Esophagus squamous epithelium (tissue), 5 donors: Measurements from ENCODE around the gene GAS7. TPM values are rescaled to one million over a fixed set of nuclear protein-coding genes. Genes with fewer than 3 reads are reported as not detected.

ENCODE experiments used
- DNase-seq: peaks from one replicate; lab custom pipeline; 2025; lab: John Stamatoyannopoulos, UW
- H3K27ac ChIP-seq, 4 donors: fragments of 200-600 bp; sonication (generic); one replicate each; pipeline ENCODE4 v1.5.1; 2016 to 2019; ENCODE audit warnings: mild to moderate bottlenecking in 1 of 4
- H3K27me3 ChIP-seq, 4 donors: fragments of 200-600 bp; sonication (generic); 1 replicate in 3 of 4; 2 replicates in 1 of 4; pipeline versions ENCODE4 v1.5.1 to v1.6.0; 2017 to 2021; ENCODE audit warnings: antibody characterized with exemption in 1 of 4
- H3K36me3 ChIP-seq, 3 donors: fragments of 200-600 bp; sonication (generic); one replicate each; pipeline ENCODE4 v1.5.1; 2016 to 2019
- H3K4me1 ChIP-seq, 3 donors: fragments of 200-600 bp; sonication (generic); one replicate each; pipeline ENCODE4 v1.5.1; 2017 to 2019
- H3K4me3 ChIP-seq, 4 donors: fragments of 200-600 bp; sonication (generic); 1 replicate in 3 of 4; 2 replicates in 1 of 4; pipeline ENCODE4 v1.5.1; 2016 to 2019; ENCODE audit warnings: mild to moderate bottlenecking in 2 of 4, moderate library complexity in 1 of 4
- H3K9me3 ChIP-seq, 3 donors: fragments of 200-600 bp; sonication (generic); one replicate each; pipeline ENCODE4 v1.5.1; 2016 to 2019
- CTCF ChIP-seq, 6 experiments: fragments of 450-650 bp in 4 of 6; fragments of 200-600 bp in 2 of 6; sonication (generic) in 2 of 6; IDR thresholded peaks; one replicate each; pipeline ENCODE4 v1.5.1; 2016 to 2019; ENCODE audit warnings: antibody characterized with exemption in 6 of 6, mild to moderate bottlenecking in 4 of 6, moderate library complexity in 4 of 6
- POLR2A ChIP-seq, 4 donors: fragments of 450-650 bp; IDR thresholded peaks; one replicate each; pipeline ENCODE4 v1.6.1; 2017; ENCODE audit warnings: antibody characterized with exemption in 4 of 4, mild to moderate bottlenecking in 4 of 4, moderate library complexity in 3 of 4
- WGBS, 2 donors: methylation state at CpG; one replicate each; pipeline ENCODE4 v1.1.5; 2018; 5-methylcytosine and 5-hydroxymethylcytosine counted together
- intact Hi-C: fragments of 100-400 bp; cut with DNase I; formaldehyde crosslinking; loops from one replicate; pipeline ENCODE4 v1.15.0; 2022
- total RNA-seq, 4 donors: library from RNA; depleted of rRNA; stranded (reverse); fragments of >200 nt; gene quantifications; one replicate each; pipeline ENCODE4 v1.1.0, GENCODE V29; 2016
- donor health status: DM: yes; HTN: yes; CAD: no.

The GAS7 gene
- total RNA-seq, 4 donors from 2014 or later, result 16.8 to 39.1 (median 30.1) TPM

DNA sequence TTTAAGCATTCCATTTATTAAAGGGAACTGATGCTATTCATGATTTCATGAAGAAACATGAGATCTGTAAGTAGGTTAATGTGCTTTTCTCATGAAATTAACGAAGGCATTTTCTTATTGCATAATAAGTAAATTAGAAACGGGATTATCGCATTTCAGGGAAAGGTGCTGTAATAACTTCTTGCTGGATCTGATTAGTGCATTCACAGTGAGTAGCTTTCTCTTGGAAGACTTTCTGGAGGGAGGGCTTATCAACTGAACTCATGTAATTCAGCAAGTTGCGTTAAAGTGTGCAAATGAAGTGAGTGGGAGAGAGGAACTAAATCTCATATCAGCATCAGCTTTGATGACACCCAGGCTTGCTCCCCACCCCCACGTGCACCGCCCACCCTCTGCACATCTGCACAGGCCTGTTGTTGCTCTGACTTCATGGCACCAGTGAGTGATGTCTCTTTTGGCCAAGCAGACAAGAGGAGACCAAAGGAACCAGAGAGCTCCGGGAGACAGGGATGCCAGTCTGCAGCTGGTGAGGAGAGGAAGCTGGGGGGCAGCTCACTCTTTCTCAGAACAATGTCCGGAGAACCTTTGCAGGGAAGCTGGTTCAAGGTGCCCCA is 26.3 kb upstream of the GAS7 start:
- Histone ChIP-seq H3K36me3 (no peaks in the 10 kb centered on the region), H3K4me1 (no peaks in the 10 kb centered on the region), H3K27me3 (no peaks in the 10 kb centered on the region), H3K9me3 (peaks cover 0 to 3% (median 0%) of the 10 kb centered on the region in 3 donors), H3K4me3 (no peak overlapping the region), H3K27ac (no peak overlapping the region)
- intact Hi-C loops, result loop anchor here (10.0 kb wide), 2 partner anchors 260 to 300 kb away; no protein-coding TSS in a partner anchor
- DNase-seq, result no peak
- no peak for TF ChIP-seq POLR2A (IDR thresholded peaks at IDR 0.05)
- no peak for TF ChIP-seq CTCF (IDR thresholded peaks at IDR 0.05)
- WGBS, 2 donors, result 63% methylated on average over 7 to 8 of the region's 8 CpGs

DNA sequence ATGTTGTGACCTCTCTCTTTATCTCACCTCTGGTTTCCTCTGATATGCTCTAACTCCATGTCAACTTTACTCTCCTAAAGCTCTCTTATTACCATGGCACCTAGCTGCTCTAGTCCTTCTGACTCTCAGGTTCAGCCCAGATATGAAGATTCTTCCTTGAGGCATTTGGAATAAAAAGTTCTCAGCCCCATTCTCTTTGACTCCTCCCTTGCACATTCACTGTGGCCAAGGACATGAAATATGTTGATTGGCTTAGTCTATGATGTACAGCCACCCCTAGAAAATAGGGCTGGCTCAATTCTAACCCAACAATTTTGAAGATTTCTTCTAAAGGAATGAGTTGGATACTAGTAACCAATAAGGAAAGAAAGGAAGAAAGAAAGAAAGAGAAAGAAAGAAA is 20.8 kb upstream of the GAS7 start:
- Histone ChIP-seq H3K9me3 (peaks cover 0 to 3% (median 0%) of the 10 kb centered on the region in 3 donors), H3K27me3 (no peaks in the 10 kb centered on the region), H3K4me3 (no peak overlapping the region), H3K36me3 (no peaks in the 10 kb centered on the region), H3K4me1 (no peaks in the 10 kb centered on the region), H3K27ac (no peak overlapping the region)
- no peak for TF ChIP-seq POLR2A (IDR thresholded peaks at IDR 0.05)
- no peak for TF ChIP-seq CTCF (IDR thresholded peaks at IDR 0.05)
- intact Hi-C loops, result no loop called here
- no peak for DNase-seq

GRCh38 chr17:10217916-10218315 is 19.5 kb upstream of the GAS7 start:
- no peak overlapping the region for H3K27ac ChIP-seq
- DNase-seq, result no peak
- TF ChIP-seq POLR2A (IDR thresholded peaks at IDR 0.05) (no peak), CTCF (IDR thresholded peaks at IDR 0.05) (no peak)
- H3K4me1 ChIP-seq, result no peaks in the 10 kb centered on the region
- intact Hi-C loops, result no loop called here
- 63 to 69% methylated on average over 1 of the region's 1 CpG for WGBS, 2 donors
- peaks cover 0 to 2% (median 0%) of the 10 kb centered on the region in 3 donors for H3K9me3 ChIP-seq
- no peaks in the 10 kb centered on the region for H3K27me3 ChIP-seq
- no peak overlapping the region for H3K4me3 ChIP-seq
- no peaks in the 10 kb centered on the region for H3K36me3 ChIP-seq

GRCh38 chr17:10216213-10216938 is 18.0 kb upstream of the GAS7 start:
- intact Hi-C loops, result no loop called here
- H3K27ac ChIP-seq, result no peak overlapping the region
- H3K9me3 ChIP-seq, result no peaks in the 10 kb centered on the region
- WGBS, 2 donors, result 41 to 74% methylated on average over 7 to 9 of the region's 15 CpGs
- H3K27me3 ChIP-seq, result no peaks in the 10 kb centered on the region
- no peaks in the 10 kb centered on the region for H3K4me1 ChIP-seq
- H3K36me3 ChIP-seq, result no peaks in the 10 kb centered on the region
- no peak overlapping the region for H3K4me3 ChIP-seq
- TF ChIP-seq POLR2A (IDR thresholded peaks at IDR 0.05) (no peak), CTCF (IDR thresholded peaks at IDR 0.05) (no peak)
- no peak for DNase-seq

DNA sequence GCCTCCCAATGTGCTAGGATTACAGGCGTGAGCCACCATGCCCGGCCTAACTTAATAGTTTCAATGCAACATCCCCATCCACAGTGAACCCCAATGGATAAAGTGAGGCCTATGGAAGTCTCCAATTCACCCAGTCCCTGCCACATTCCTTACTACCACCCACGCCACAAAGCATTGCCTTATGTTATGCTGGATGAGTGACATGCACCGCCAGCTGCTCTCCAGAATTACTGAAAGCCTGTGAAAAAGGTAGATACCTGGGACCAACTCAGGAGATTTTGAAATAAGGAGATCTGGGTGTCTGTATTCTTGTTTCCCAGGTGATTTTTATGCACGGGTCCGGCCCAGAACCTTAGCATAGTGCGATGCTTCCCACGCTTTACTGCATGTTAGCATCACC is 16.9 kb upstream of the GAS7 start:
- no peak overlapping the region for H3K4me3 ChIP-seq
- TF ChIP-seq CTCF (IDR thresholded peaks at IDR 0.05) (no peak), POLR2A (IDR thresholded peaks at IDR 0.05) (no peak)
- intact Hi-C loops, result no loop called here
- H3K9me3 ChIP-seq, result no peaks in the 10 kb centered on the region
- no peaks in the 10 kb centered on the region for H3K27me3 ChIP-seq
- WGBS, 2 donors, result 89 to 90% methylated on average over 7 to 8 of the region's 8 CpGs
- peaks cover 0 to 2% (median 0%) of the 10 kb centered on the region in 3 donors for H3K4me1 ChIP-seq
- no peak overlapping the region for H3K27ac ChIP-seq
- no peak for DNase-seq
- no peaks in the 10 kb centered on the region for H3K36me3 ChIP-seq
